Nucleus accumbens (tissue), 56 donors: Measurements from ENCODE around the gene SPO11.

Source experiments
- DNase-seq, 56 donors: peaks; one replicate each; lab custom pipeline; 2025; lab: John Stamatoyannopoulos, UW

The SPO11 gene

GRCh38 chr20:57329608-57330221 is at the start of gene SPO11:
Gene SPO11, plus strand, starts transcription at chr20:57329803. Its CDS starts 65 bp downstream, at chr20:57329868.
- DNase-seq, result peak in 1 of 56 donors; percentile 12

GRCh38 chr20:57280221-57280620 is 49.4 kb upstream of the SPO11 start:
- DNase-seq, result no peak

- no peak for DNase-seq
Observed at GRCh38 chr20:57281900-57282299, 47.7 kb upstream of the SPO11 start.

- peak in 43 of 56 donors; percentile 20 to 81 (median 49) for DNase-seq
Observed at GRCh38 chr20:57282670-57283361, 46.8 kb upstream of the SPO11 start.

GRCh38 chr20:57283860-57284259 is 45.7 kb upstream of the SPO11 start:
- DNase-seq, result no peak

- DNase-seq, result peak in 4 of 56 donors; percentile 14 to 28 (median 19)
Observed at GRCh38 chr20:57287007-57287880, 42.4 kb upstream of the SPO11 start.

- DNase-seq, result no peak
Observed at GRCh38 chr20:57287901-57288300, 41.7 kb upstream of the SPO11 start.

- peak in 12 of 56 donors; percentile 12 to 54 (median 25) for DNase-seq
Observed at GRCh38 chr20:57288651-57289277, 40.8 kb upstream of the SPO11 start.

- DNase-seq, result peak in 44 of 56 donors; percentile 21 to 89 (median 65)
Observed at GRCh38 chr20:57289391-57290177, 40.0 kb upstream of the SPO11 start.

GRCh38 chr20:57290178-57290484 is 39.5 kb upstream of the SPO11 start:
- peak in 1 of 56 donors; percentile 48 for DNase-seq

GRCh38 chr20:57291003-57291402 is 38.6 kb upstream of the SPO11 start:
- DNase-seq, result no peak

- DNase-seq, result no peak
Observed at GRCh38 chr20:57291694-57292093, 37.9 kb upstream of the SPO11 start.

GRCh38 chr20:57292611-57293010 is 37.0 kb upstream of the SPO11 start:
- DNase-seq, result no peak

- DNase-seq, result no peak
Observed at GRCh38 chr20:57293995-57294394, 35.6 kb upstream of the SPO11 start.

- no peak for DNase-seq
Observed at GRCh38 chr20:57294550-57294949, 35.1 kb upstream of the SPO11 start.

GRCh38 chr20:57298457-57298856 is 31.1 kb upstream of the SPO11 start:
- no peak for DNase-seq

GRCh38 chr20:57301026-57301425 is 28.6 kb upstream of the SPO11 start:
- no peak for DNase-seq

- no peak for DNase-seq
Observed at GRCh38 chr20:57306747-57307146, 22.9 kb upstream of the SPO11 start.

GRCh38 chr20:57308451-57309271 is 20.9 kb upstream of the SPO11 start:
- no peak for DNase-seq
